Gastroesophageal sphincter (tissue), 4 donors: ENCODE data around the gene RAPGEF5. TPM values are rescaled to one million over a fixed set of nuclear protein-coding genes. Genes with fewer than 3 reads are reported as not detected.

Experiments
- ATAC-seq: fragments of 150-250 bp; one replicate; pipeline ENCODE4 v1.9.1; 2016; ENCODE audit warnings: mild to moderate bottlenecking, moderate library complexity
- H3K27ac ChIP-seq, 4 donors: fragments of 200-600 bp; sonication (generic) in 3 of 4; 1 replicate in 3 of 4; 2 replicates in 1 of 4; pipeline ENCODE4 v1.5.1; 2016 to 2019
- H3K27me3 ChIP-seq: fragments of 200-600 bp; sonication (generic); one replicate; pipeline ENCODE4 v1.5.1; 2019
- H3K36me3 ChIP-seq, 2 donors: fragments of 200-600 bp; sonication (generic); one replicate each; pipeline ENCODE4 v1.5.1; 2019; ENCODE audit warnings: control low read depth in 1 of 2
- H3K4me1 ChIP-seq, 3 donors: fragments of 200-600 bp; sonication (generic); 1 replicate in 2 of 3; 2 replicates in 1 of 3; pipeline ENCODE4 v1.5.1; 2016 to 2019; ENCODE audit warnings: control low read depth in 2 of 3
- H3K4me3 ChIP-seq, 2 donors: fragments of 200-600 bp; sonication (generic); one replicate each; pipeline ENCODE4 v1.5.1; 2019; ENCODE audit warnings: mild to moderate bottlenecking in 1 of 2, moderate library complexity in 1 of 2
- H3K9me3 ChIP-seq, 3 donors: fragments of 200-600 bp; sonication (generic); one replicate each; pipeline ENCODE4 v1.5.1; 2017 to 2019; ENCODE audit warnings: control low read depth in 2 of 3
- EP300 ChIP-seq: sonication (generic); formaldehyde crosslinking; IDR thresholded peaks from one replicate; pipeline ENCODE4 v1.6.1; 2017; ENCODE audit warnings: antibody characterized with exemption, mild to moderate bottlenecking
- POLR2A ChIP-seq, 2 donors: fragments of 450-650 bp; IDR thresholded peaks; one replicate each; pipeline ENCODE4 v1.6.1; 2017; ENCODE audit warnings: antibody characterized with exemption in 2 of 2, mild to moderate bottlenecking in 2 of 2, moderate library complexity in 1 of 2
- POLR2AphosphoS5 ChIP-seq: sonication (generic); formaldehyde crosslinking; IDR thresholded peaks from one replicate; pipeline ENCODE4 v1.6.1; 2017; ENCODE audit warnings: antibody characterized with exemption
- WGBS, 2 donors: methylation state at CpG; one replicate each; pipeline ENCODE4 v1.1.5; 2018; ENCODE audit warnings: low coverage in 1 of 2; 5-methylcytosine and 5-hydroxymethylcytosine counted together
- total RNA-seq, 4 donors: library from RNA; depleted of rRNA; stranded (reverse); fragments of >200 nt; gene quantifications; one replicate each; pipeline ENCODE4 v1.1.0, GENCODE V29; 2016
- TF ChIP-seq, protein P1 (sequence below), 4 experiments: fragments of 200-600 bp in 2 of 4; fragments of 450-650 bp in 2 of 4; sonication (generic) in 1 of 4; IDR thresholded peaks; one replicate each; pipeline ENCODE4 v1.5.1; 2017 to 2019; ENCODE audit warnings: antibody characterized with exemption in 4 of 4, mild to moderate bottlenecking in 2 of 4, moderate library complexity in 2 of 4

Gene RAPGEF5
- total RNA-seq, 4 donors from 2014 or later, result 21.5 to 29.8 (median 26.6) TPM

DNA sequence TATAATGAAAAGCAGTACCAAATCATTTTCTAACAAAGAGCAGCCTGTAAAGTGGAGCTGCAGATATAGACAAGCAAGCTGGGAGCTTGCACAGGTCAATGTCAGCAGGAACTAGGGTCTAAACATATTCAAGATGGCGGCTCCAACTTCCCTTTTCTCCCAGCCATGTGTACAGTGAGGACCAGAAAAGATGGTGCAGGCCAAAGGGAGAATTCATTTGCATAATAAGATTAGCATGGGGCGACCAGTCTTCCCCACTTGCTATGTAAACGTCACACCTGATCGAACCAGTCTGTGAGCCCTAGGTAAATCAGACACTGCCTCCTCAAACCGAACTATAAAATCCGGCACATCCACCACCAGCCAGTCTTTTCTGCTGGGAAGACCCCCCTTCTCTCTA, 4.4 kb upstream of the RAPGEF5 start:
- 96 to 97% methylated on average over 4 to 6 of the region's 6 CpGs for WGBS, 2 donors

DNA sequence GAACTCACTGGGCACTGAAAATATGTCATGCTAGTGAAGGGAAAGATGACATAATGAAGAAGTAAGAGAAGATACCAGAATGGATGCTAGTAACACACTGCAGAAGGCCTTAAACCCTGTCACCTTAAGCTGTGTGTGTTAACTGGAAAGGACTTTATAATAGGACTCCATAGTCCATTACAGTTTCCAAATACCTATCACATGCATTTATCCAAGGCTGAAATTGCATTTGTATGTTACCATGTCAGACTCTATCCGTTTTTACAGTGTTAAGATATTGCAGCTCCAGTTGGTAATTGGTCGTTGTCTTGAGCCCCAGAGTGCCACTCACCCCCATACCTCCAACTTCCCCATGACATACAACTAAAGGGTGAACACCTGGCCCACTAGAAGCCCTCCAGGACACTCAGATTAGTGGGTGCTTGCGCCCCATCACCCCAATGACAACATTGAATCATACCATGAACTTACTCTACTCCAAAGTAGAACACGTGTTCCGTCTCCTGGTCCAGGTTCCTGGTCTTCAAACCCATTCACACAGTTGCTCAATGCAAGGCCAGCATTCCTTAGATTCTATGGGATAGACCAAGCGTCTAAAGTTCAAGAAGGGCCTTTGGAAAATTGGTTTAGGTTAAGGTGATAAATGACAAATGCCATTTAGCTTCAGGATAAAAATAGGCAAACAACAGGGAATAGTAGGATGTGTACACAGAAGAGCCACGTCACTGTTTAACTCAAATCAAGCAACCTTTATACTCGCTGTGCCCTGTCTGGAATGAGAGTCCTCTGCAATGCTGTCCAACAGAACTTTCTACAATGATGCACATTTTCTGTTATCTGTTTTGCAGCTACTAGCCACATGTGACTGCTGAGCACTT, 2.1 kb upstream of the RAPGEF5 start:
- 82 to 96% methylated on average over 8 of the region's 8 CpGs for WGBS, 2 donors
- ATAC-seq, result no peak
- TF ChIP-seq POLR2AphosphoS5 (no peak), POLR2A (IDR thresholded peaks at IDR 0.05) (no peak), EP300 (no peak)
- TF ChIP-seq, protein P1, sequence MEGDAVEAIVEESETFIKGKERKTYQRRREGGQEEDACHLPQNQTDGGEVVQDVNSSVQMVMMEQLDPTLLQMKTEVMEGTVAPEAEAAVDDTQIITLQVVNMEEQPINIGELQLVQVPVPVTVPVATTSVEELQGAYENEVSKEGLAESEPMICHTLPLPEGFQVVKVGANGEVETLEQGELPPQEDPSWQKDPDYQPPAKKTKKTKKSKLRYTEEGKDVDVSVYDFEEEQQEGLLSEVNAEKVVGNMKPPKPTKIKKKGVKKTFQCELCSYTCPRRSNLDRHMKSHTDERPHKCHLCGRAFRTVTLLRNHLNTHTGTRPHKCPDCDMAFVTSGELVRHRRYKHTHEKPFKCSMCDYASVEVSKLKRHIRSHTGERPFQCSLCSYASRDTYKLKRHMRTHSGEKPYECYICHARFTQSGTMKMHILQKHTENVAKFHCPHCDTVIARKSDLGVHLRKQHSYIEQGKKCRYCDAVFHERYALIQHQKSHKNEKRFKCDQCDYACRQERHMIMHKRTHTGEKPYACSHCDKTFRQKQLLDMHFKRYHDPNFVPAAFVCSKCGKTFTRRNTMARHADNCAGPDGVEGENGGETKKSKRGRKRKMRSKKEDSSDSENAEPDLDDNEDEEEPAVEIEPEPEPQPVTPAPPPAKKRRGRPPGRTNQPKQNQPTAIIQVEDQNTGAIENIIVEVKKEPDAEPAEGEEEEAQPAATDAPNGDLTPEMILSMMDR (IDR thresholded peaks at IDR 0.05), result no peak

More for the DNA sequence above, 4.4 kb upstream of the RAPGEF5 start:
- Histone ChIP-seq H3K4me1 (peaks cover 0 to 14% (median 0%) of the 10 kb centered on the region in 3 donors), H3K36me3 (no peaks in the 10 kb centered on the region), H3K27me3 (peaks cover 24% of the 10 kb centered on the region), H3K27ac (no peak overlapping the region), H3K4me3 (no peak overlapping the region), H3K9me3 (no peaks in the 10 kb centered on the region)
- TF ChIP-seq POLR2A (IDR thresholded peaks at IDR 0.05) (no peak), EP300 (no peak), POLR2AphosphoS5 (no peak)
- TF ChIP-seq, protein P1 (IDR thresholded peaks at IDR 0.05), result no peak
- ATAC-seq, result no peak

DNA sequence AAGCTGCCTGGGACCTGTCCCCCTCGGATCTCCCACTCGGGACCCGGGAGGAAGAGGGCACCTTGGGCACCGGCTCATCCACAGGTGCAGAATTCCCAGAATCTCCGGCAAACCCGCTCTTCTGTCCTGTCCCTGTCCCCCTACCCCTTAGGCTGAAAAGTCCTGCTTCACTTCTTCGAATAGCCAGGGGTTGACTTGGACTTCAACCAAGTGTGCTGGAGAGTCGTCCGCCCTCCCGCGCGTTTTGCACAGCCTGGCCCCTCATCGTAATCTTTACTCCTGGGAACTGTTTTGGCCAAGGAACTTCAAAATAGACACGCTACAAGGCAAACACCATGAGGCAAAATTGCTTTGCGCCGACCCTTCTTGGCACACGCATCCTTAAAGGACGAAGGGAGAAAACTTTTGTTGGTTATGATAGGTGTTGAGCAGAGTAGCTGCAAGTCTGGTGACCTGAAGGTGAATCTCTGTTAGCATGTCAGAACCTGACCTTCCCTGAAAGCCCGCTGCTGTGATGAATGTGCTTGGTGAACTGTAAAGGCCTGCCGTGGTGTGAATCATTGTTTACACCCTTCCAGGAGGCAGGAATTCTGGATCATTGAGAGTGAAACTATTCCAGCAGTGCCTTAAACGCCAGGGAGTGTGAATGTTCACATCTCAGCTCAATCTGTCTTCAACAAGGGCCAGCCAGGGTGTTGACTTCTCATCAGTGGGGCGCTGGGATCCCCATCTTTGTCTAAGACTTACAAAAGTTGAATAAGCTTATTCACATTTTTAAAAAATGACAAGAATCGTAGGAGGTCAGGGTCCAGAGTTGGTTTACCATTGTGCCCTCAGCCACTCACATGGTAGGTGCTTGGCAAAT, 589 bp upstream of the RAPGEF5 start:
- H3K27ac ChIP-seq, result no peak overlapping the region
- TF ChIP-seq POLR2AphosphoS5 (no peak), EP300 (no peak), POLR2A (IDR thresholded peaks at IDR 0.05) (no peak)
- TF ChIP-seq, protein P1 (IDR thresholded peaks at IDR 0.05), result no peak
- H3K27me3 ChIP-seq, result peaks cover 51% of the 10 kb centered on the region
- peaks cover 0 to 22% (median 0%) of the 10 kb centered on the region in 3 donors for H3K9me3 ChIP-seq
- peak overlapping the region in 1 of 2 donors; percentile 48 for H3K4me3 ChIP-seq
- H3K36me3 ChIP-seq, result no peaks in the 10 kb centered on the region
- ATAC-seq, result no peak
- peaks cover 0 to 19% (median 0%) of the 10 kb centered on the region in 3 donors for H3K4me1 ChIP-seq
- 24 to 53% methylated on average over 7 to 19 of the region's 23 CpGs for WGBS, 2 donors

More for the DNA sequence above, 2.1 kb upstream of the RAPGEF5 start:
- Histone ChIP-seq H3K4me1 (peaks cover 0 to 19% (median 0%) of the 10 kb centered on the region in 3 donors), H3K9me3 (peaks cover 0 to 9% (median 0%) of the 10 kb centered on the region in 3 donors), H3K27me3 (peaks cover 47% of the 10 kb centered on the region), H3K36me3 (no peaks in the 10 kb centered on the region), H3K4me3 (no peak overlapping the region), H3K27ac (no peak overlapping the region)

DNA sequence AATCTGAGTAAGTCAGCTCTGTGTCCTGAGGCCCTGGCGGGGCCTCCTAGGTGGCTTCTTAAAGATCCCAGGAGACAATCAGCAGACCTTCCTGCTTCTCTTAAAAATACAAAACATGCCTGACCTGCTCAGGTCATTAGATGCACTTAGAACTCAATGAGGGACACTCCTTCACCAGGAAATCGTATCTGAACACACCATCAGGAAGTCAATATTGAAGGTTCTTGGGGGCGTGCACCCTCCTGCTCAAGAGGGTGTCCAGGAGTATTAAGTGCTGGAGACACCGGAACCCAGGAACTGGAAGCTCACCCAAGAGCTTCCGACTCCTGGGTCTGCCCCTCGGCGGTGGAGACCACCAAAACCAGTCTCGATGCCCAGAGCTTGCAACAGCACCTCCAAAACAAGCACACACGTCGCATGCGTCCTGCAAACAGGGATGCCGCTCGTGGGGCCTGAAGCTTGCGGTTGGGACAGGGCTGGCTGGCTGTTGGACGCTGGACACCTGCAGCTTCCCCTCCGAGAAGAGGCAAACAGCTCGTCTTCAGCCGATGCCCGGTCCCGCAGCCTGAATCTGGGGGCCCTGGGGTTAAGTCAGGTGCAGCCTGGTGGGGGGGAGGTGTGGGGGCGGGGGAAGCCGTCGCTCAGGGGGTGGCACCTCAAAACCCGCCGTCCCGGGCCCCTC, 803 bp downstream of the RAPGEF5 start:
- ATAC-seq, result peak; percentile 2
- H3K4me3 ChIP-seq, result peak overlapping the region; percentile 19 to 48
- 50% methylated on average over 2 of the region's 26 CpGs; no CpG with 5 or more reads in 1 of the 2 donors for WGBS, 2 donors

More for the DNA sequence above, 803 bp downstream of the RAPGEF5 start:
- TF ChIP-seq, protein P1 (IDR thresholded peaks at IDR 0.05), result no peak
- TF ChIP-seq POLR2A (IDR thresholded peaks at IDR 0.05) (no peak), POLR2AphosphoS5 (no peak), EP300 (no peak)
- Histone ChIP-seq H3K4me1 (peaks cover 0 to 19% (median 0%) of the 10 kb centered on the region in 3 donors), H3K36me3 (no peaks in the 10 kb centered on the region), H3K27me3 (peaks cover 51% of the 10 kb centered on the region), H3K9me3 (peaks cover 0 to 22% (median 0%) of the 10 kb centered on the region in 3 donors), H3K27ac (no peak overlapping the region)
